ENCODE results near the gene ICAM5. TPM values are rescaled to one million over a fixed set of nuclear protein-coding genes. Genes with fewer than 3 reads are reported as not detected.

Gene ICAM5
- total RNA-seq, 2 donors from 2014 or later = 0.41 to 0.49 TPM

- H3K36me3 ChIP-seq = no peaks in the 10 kb centered on the region
- no peak for TF ChIP-seq CTCF (IDR thresholded peaks at IDR 0.05)
- peaks cover 32% of the 10 kb centered on the region for H3K27me3 ChIP-seq (replicated peaks; ENCODE audit: insufficient read depth)
- no peak for ATAC-seq (ENCODE audit: insufficient number of reproducible peaks, low FRiP score, low read depth)
- peak overlapping the region; percentile 55 for H3K4me3 ChIP-seq
- peaks cover 18 to 27% of the 10 kb centered on the region in 2 donors for H3K4me1 ChIP-seq (ENCODE audit: control insufficient read depth in 1 of 2, low read depth in 2 of 2)
- no peak overlapping the region for H3K27ac ChIP-seq
- H3K9me3 ChIP-seq = no peaks in the 10 kb centered on the region
- DNase-seq (ENCODE audit: low spot score) = no peak
These were observed 6.3 kb downstream of the ICAM5 start for GRCh38 chr19:10295847-10296591.

- no peaks in the 10 kb centered on the region for H3K9me3 ChIP-seq
- DNase-seq (ENCODE audit: low spot score) (no peak), ATAC-seq (ENCODE audit: insufficient number of reproducible peaks, low FRiP score, low read depth) (peak; percentile 21)
- TF ChIP-seq CTCF (IDR thresholded peaks at IDR 0.05) = no peak
- no peak overlapping the region for H3K27ac ChIP-seq
- H3K27me3 ChIP-seq (replicated peaks; ENCODE audit: insufficient read depth) = peaks cover 7% of the 10 kb centered on the region
- no peak overlapping the region for H3K4me3 ChIP-seq
- no peaks in the 10 kb centered on the region for H3K36me3 ChIP-seq
- H3K4me1 ChIP-seq (ENCODE audit: control insufficient read depth in 1 of 2, low read depth in 2 of 2) = peaks cover 6 to 12% of the 10 kb centered on the region in 2 donors
These were observed 10.1 kb downstream of the ICAM5 start for GRCh38 chr19:10299545-10300458.

- Histone ChIP-seq H3K9me3 (no peaks in the 10 kb centered on the region), H3K4me1 (ENCODE audit: control insufficient read depth in 1 of 2, low read depth in 2 of 2) (no peaks in the 10 kb centered on the region), H3K27ac (no peak overlapping the region), H3K4me3 (peak overlapping the region; percentile 16), H3K36me3 (peaks cover 4% of the 10 kb centered on the region), H3K27me3 (replicated peaks; ENCODE audit: insufficient read depth) (no peaks in the 10 kb centered on the region)
- TF ChIP-seq CTCF (IDR thresholded peaks at IDR 0.05) = no peak
- no peak for ATAC-seq (ENCODE audit: insufficient number of reproducible peaks, low FRiP score, low read depth)
- no peak for DNase-seq (ENCODE audit: low spot score)
These were observed 15.5 kb downstream of the ICAM5 start for GRCh38 chr19:10305139-10305806.

- TF ChIP-seq CTCF (IDR thresholded peaks at IDR 0.05) = no peak
- Histone ChIP-seq H3K36me3 (peaks cover 8% of the 10 kb centered on the region), H3K4me3 (no peak overlapping the region), H3K9me3 (no peaks in the 10 kb centered on the region), H3K27ac (no peak overlapping the region), H3K27me3 (replicated peaks; ENCODE audit: insufficient read depth) (no peaks in the 10 kb centered on the region), H3K4me1 (ENCODE audit: control insufficient read depth in 1 of 2, low read depth in 2 of 2) (no peaks in the 10 kb centered on the region)
- DNase-seq (ENCODE audit: low spot score) = no peak
- no peak for ATAC-seq (ENCODE audit: insufficient number of reproducible peaks, low FRiP score, low read depth)
These were observed 16.6 kb downstream of the ICAM5 start for GRCh38 chr19:10306327-10306726.

GRCh38 chr19:10309423-10309822 is 19.7 kb downstream of the ICAM5 start, which contains the start of gene ZGLP1:
Gene ZGLP1 (minus strand): TSS chr19:10309815.
- no peak within 1 kb of the TSS for H3K27ac ChIP-seq
- H3K4me3 ChIP-seq = no peak within 1 kb of the TSS
- H3K27me3 ChIP-seq (replicated peaks; ENCODE audit: insufficient read depth) = no peaks in the 10 kb centered on the region
- no peaks in the 10 kb centered on the region for H3K9me3 ChIP-seq
- ATAC-seq (ENCODE audit: insufficient number of reproducible peaks, low FRiP score, low read depth) = no peak
- TF ChIP-seq CTCF (IDR thresholded peaks at IDR 0.05) = no peak
- DNase-seq (ENCODE audit: low spot score) = no peak
- H3K4me1 ChIP-seq (ENCODE audit: control insufficient read depth in 1 of 2, low read depth in 2 of 2) = no peaks in the 10 kb centered on the region
- peaks cover 8% of the 10 kb centered on the region for H3K36me3 ChIP-seq
